ENCODE results near the gene CACNG4. TPM values are rescaled to one million over a fixed set of nuclear protein-coding genes. Genes with fewer than 3 reads are reported as not detected.

CACNG4 gene
- total RNA-seq, 1 experiment from 2014 or later = 6.3 TPM

DNA sequence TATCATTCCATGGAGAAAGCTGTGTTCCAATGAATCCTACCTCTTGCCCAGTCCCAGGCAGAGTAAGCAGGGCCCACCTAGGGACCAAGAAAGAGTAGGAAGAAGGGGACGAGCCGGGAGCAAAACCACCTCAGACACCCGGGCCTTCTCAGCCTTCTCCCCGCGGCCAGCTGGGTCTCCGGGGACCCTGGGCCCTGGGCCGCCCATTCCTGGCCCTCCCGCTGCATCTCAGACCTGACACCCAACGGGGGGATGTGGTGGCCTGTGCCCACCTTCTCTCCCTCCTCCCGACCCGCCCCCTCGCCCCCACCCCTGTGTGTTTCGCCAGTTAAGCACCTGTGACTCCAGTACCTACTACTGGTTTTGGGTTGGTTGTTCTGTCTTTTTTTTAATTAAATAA, 68.5 kb downstream of the CACNG4 start:
- no peak overlapping the region for H3K56ac ChIP-seq (ENCODE audit: insufficient read length, low read depth, low read length)
- H3K27me3 Mint-ChIP-seq (ENCODE audit: low read depth) = peaks cover 2% of the 10 kb centered on the region
- WGBS (ENCODE audit: extremely low coverage, insufficient read length, low lambda C conversion rate) = no CpG with 5 or more reads among the region's 13 CpGs
- no peak for DNase-seq
- no peak overlapping the region for H3K9ac ChIP-seq (ENCODE audit: extremely low read depth, insufficient read length, low read length)
- no peaks in the 10 kb centered on the region for H3K4me1 ChIP-seq (ENCODE audit: insufficient read depth, low read length)
- H3K79me2 ChIP-seq (ENCODE audit: insufficient read depth, low read length) = no peaks in the 10 kb centered on the region
- no peaks in the 10 kb centered on the region for H3K27me3 ChIP-seq (ENCODE audit: insufficient read depth, low read length)
- H3K23ac ChIP-seq (ENCODE audit: insufficient read length, low read depth, low read length) = no peak overlapping the region
- no peaks in the 10 kb centered on the region for H3K4me1 Mint-ChIP-seq
- H4K91ac ChIP-seq (ENCODE audit: insufficient read length, low read depth, low read length) = no peak overlapping the region
- no peak overlapping the region for H3K4ac ChIP-seq (ENCODE audit: low read depth, low read length)
- no peak overlapping the region for H3K4me2 ChIP-seq (ENCODE audit: insufficient read depth, insufficient read length, low read length)
- no peak overlapping the region for H2BK12ac ChIP-seq (ENCODE audit: insufficient read length, low read depth, low read length)
- no peaks in the 10 kb centered on the region for H3K79me1 ChIP-seq (ENCODE audit: insufficient read depth, low read depth, low read length, poor library complexity, severe bottlenecking)
- H2BK5ac ChIP-seq (ENCODE audit: insufficient read length, low read length) = no peak overlapping the region
- H3K9me3 ChIP-seq (ENCODE audit: control insufficient read depth, low read depth, low read length) = no peaks in the 10 kb centered on the region
- no peak overlapping the region for H3K14ac ChIP-seq (ENCODE audit: insufficient read depth, low read length)
- no peaks in the 10 kb centered on the region for H3K23me2 ChIP-seq (ENCODE audit: insufficient read length, low read depth, low read length, poor library complexity, severe bottlenecking)
- H3K27ac ChIP-seq (ENCODE audit: insufficient read length, low read depth, low read length) = no peak overlapping the region
- H3K27ac Mint-ChIP-seq = peak overlapping the region in 1 of 3 experiments; percentile 34; a peak in 1 of 7 replicates
- no peak overlapping the region for H2BK15ac ChIP-seq (ENCODE audit: low read depth, low read length)
- H4K5ac ChIP-seq (ENCODE audit: insufficient read length, low read depth, low read length) = no peak overlapping the region
- no peak overlapping the region for H3K18ac ChIP-seq (ENCODE audit: insufficient read length, low read depth, low read length)
- peaks cover 0 to 3% (median 0%) of the 10 kb centered on the region in 3 experiments; a peak in 1 of 7 replicates for H3K36me3 Mint-ChIP-seq (ENCODE audit: insufficient read depth in 1 of 3, low read depth in 3 of 3)
- no peak overlapping the region for H2AK5ac ChIP-seq (ENCODE audit: insufficient read length, low read length)
- H2BK20ac ChIP-seq (ENCODE audit: low read depth, low read length, poor library complexity, severe bottlenecking) = no peak overlapping the region
- no peak overlapping the region for H3T11ph ChIP-seq (ENCODE audit: low read length)
- no peak for TF ChIP-seq CTCF (conservative IDR thresholded peaks at IDR 0.05)
- H4K8ac ChIP-seq (replicated peaks; ENCODE audit: insufficient read length, low read depth, low read length) = no peak overlapping the region
- no peak overlapping the region for H2AFZ ChIP-seq (ENCODE audit: low read length)
- no peak overlapping the region for H2BK120ac ChIP-seq (ENCODE audit: low read depth, low read length, poor library complexity, severe bottlenecking)
- H3K9me3 Mint-ChIP-seq = peaks cover 0 to 2% of the 10 kb centered on the region in 2 experiments; a peak in 2 of 5 replicates
- no peaks in the 10 kb centered on the region for H4K20me1 ChIP-seq (ENCODE audit: control insufficient read depth, insufficient read depth, insufficient read length)
- no peak overlapping the region for H3K4me3 Mint-ChIP-seq

Measured in H9 (cell line).